Endothelial cell of umbilical vein (primary cell): Measurements from ENCODE around the gene ABCC11. TPM values are rescaled to one million over a fixed set of nuclear protein-coding genes. Genes with fewer than 3 reads are reported as not detected.

ENCODE experiments used
- BruUV-seq: library from RNA; stranded (reverse); fragments of 400-500 nt; replicated peaks from 2 replicates; lab custom pipeline; 2021; lab: Mats Ljungman, UMichigan
- CTCF ChIA-PET: fragments of 300-600, 350-600 bp; sonication (Branson Sonifier 250); formaldehyde crosslinking; loops from one replicate; lab custom pipeline; 2021; ENCODE audit warnings: antibody characterized with exemption, inconsistent platforms; lab: Charles Lee
- POLR2A ChIA-PET: fragments of 300-600, 350-600 bp; sonication (Branson Sonifier 250); formaldehyde crosslinking; loops from one replicate; lab custom pipeline; 2021; ENCODE audit warnings: antibody characterized with exemption, inconsistent platforms; lab: Charles Lee
- DNase-seq: peaks from one replicate; pipeline ENCODE4 v3.0.0-alpha.2; 2011; ENCODE audit warnings: low read depth, low spot score
- FAIRE-seq: peaks from 2 replicates; lab custom pipeline; 2011; peaks lifted over from hg19 to GRCh38; lab: Jason Lieb, UNC
- H2AFZ ChIP-seq: 2 replicates; pipeline ENCODE4 v1.6.0; 2012; ENCODE audit warnings: low read depth, low read length, control low read depth, inconsistent platforms
- H3K27ac ChIP-seq: 2 replicates; pipeline ENCODE4 v1.5.1; 2011; ENCODE audit warnings: low read depth, mild to moderate bottlenecking, control low read depth, low read length, moderate library complexity; ENCODE audit not compliant: insufficient read depth
- H3K27me3 ChIP-seq, 2 experiments: 2 replicates each; pipeline versions ENCODE4 v1.6.0 to v1.6.1; 2011; ENCODE audit warnings: low read length in 2 of 2, mixed read lengths in 1 of 2; ENCODE audit not compliant: control insufficient read depth in 2 of 2, insufficient read depth in 2 of 2
- H3K36me3 ChIP-seq, 2 experiments: 2 replicates in 1 of 2; 3 replicates in 1 of 2; pipeline ENCODE4 v1.5.1; 2011; ENCODE audit warnings: low read length in 2 of 2, mild to moderate bottlenecking in 1 of 2, moderate library complexity in 1 of 2; ENCODE audit not compliant: control insufficient read depth in 2 of 2, insufficient read depth in 2 of 2; ENCODE audit errors: extremely low read depth in 1 of 2
- H3K4me1 ChIP-seq: 3 replicates; pipeline ENCODE4 v1.5.1; 2011; ENCODE audit warnings: mild to moderate bottlenecking, low read length; ENCODE audit not compliant: control insufficient read depth, insufficient read depth; ENCODE audit errors: extremely low read depth
- H3K4me2 ChIP-seq: 2 replicates; pipeline ENCODE4 v1.6.1; 2011; ENCODE audit warnings: low read length, control low read depth, mixed read lengths; ENCODE audit not compliant: insufficient read depth
- H3K4me3 ChIP-seq, 3 experiments: fragments of 200-600 bp in 1 of 3; sonication (generic), shearing (Covaris generic) in 1 of 3; replicated peaks in 1 of 3; 2 replicates each; pipeline ENCODE4 v1.5.1; 2011 to 2016; ENCODE audit warnings: control low read depth in 3 of 3, low read length in 3 of 3, mild to moderate bottlenecking in 2 of 3, inconsistent platforms in 1 of 3, low read depth in 1 of 3, moderate library complexity in 1 of 3; ENCODE audit not compliant: insufficient read depth in 1 of 3
- H3K79me2 ChIP-seq: 2 replicates; pipeline ENCODE4 v1.6.0; 2012; ENCODE audit warnings: low read length, inconsistent platforms; ENCODE audit not compliant: control insufficient read depth, insufficient read depth
- H3K9ac ChIP-seq: replicated peaks from 2 replicates; pipeline ENCODE3; 2011; ENCODE audit warnings: low read length, control low read depth; ENCODE audit not compliant: insufficient read depth; ENCODE audit errors: extremely low read depth
- H3K9me1 ChIP-seq: replicated peaks from 3 replicates; pipeline ENCODE4 v1.6.0; 2011; ENCODE audit warnings: mild to moderate bottlenecking, low read length; ENCODE audit not compliant: control insufficient read depth, insufficient read depth; ENCODE audit errors: extremely low read depth
- H3K9me3 ChIP-seq: replicated peaks from 2 replicates; pipeline ENCODE4 v1.5.1; 2012; ENCODE audit warnings: low read length, inconsistent platforms; ENCODE audit not compliant: control insufficient read depth, insufficient read depth
- H4K20me1 ChIP-seq: replicated peaks from 2 replicates; pipeline ENCODE3; 2011; ENCODE audit warnings: mild to moderate bottlenecking, low read length; ENCODE audit not compliant: control insufficient read depth, insufficient read depth; ENCODE audit errors: extremely low read depth
- EZH2 ChIP-seq: IDR thresholded peaks from 2 replicates; pipeline ENCODE4 v1.6.1; 2012; ENCODE audit warnings: borderline replicate concordance, low read depth, mild to moderate bottlenecking, moderate library complexity, low read length, inconsistent platforms; ENCODE audit not compliant: severe bottlenecking
- FOS ChIP-seq: IDR thresholded peaks from 2 replicates; pipeline ENCODE4 v1.6.1; 2011; ENCODE audit warnings: mild to moderate bottlenecking, low read length, moderate library complexity, borderline replicate concordance; ENCODE audit not compliant: insufficient read depth
- GATA2 ChIP-seq: IDR thresholded peaks from 2 replicates; pipeline ENCODE4 v1.7.0; 2011; ENCODE audit warnings: low read depth, mild to moderate bottlenecking, moderate library complexity, mixed read lengths, low read length; ENCODE audit not compliant: insufficient read length, insufficient read depth
- JUN ChIP-seq: IDR thresholded peaks from 2 replicates; pipeline ENCODE4 v1.6.1; 2011; ENCODE audit warnings: borderline replicate concordance, low read depth; ENCODE audit not compliant: insufficient read length, insufficient read depth
- MYC ChIP-seq: IDR thresholded peaks from one replicate; pipeline ENCODE4 v1.6.1; 2011; ENCODE audit warnings: mild to moderate bottlenecking, low read depth, low read length
- POLR2A ChIP-seq: IDR thresholded peaks from 2 replicates; pipeline ENCODE4 v1.6.1; 2012; ENCODE audit warnings: low read depth, mild to moderate bottlenecking, control low read depth, low read length
- POLR2AphosphoS5 ChIP-seq: IDR thresholded peaks from 2 replicates; pipeline ENCODE4 v1.6.1; 2012; ENCODE audit warnings: low read depth, mild to moderate bottlenecking, control low read depth, low read length, moderate library complexity; ENCODE audit not compliant: insufficient read depth
- dilution Hi-C: fragments of 300-500 bp; cut with MboI; formaldehyde crosslinking; loops from one replicate; pipeline ENCODE4 v1.15.0; 2019; ENCODE audit warnings: low sequenced_read_pairs; ENCODE audit not compliant: extremely low pct_ligation_motif_present
- intact Hi-C: fragments of 100-400 bp; cut with micrococcal nuclease; formaldehyde crosslinking; loops from one replicate; pipeline ENCODE4 v1.10.0; 2022
- polyA plus RNA-seq, 4 experiments: library from polyadenylated mRNA; depleted of rRNA in 3 of 4; stranded (reverse) in 3 of 4; unstranded in 1 of 4; fragments of >200 nt; gene quantifications; 2 replicates each; pipeline versions ENCODE4 v1.2.1 to v1.2.3, GENCODE V29; 2011 to 2012; ENCODE audit warnings: missing spikeins in 1 of 4
- total RNA-seq: library from RNA; stranded (reverse); gene quantifications from 2 replicates; pipeline ENCODE4 v1.2.3, GENCODE V29; 2021
- TF ChIP-seq, protein P1 (sequence below), 2 donors: IDR thresholded peaks; 1 replicate in 1 of 2; 2 replicates in 1 of 2; pipeline ENCODE4 v1.5.1; 2011; ENCODE audit warnings: low read length in 2 of 2, mild to moderate bottlenecking in 2 of 2, moderate library complexity in 2 of 2, control low read depth in 1 of 2, inconsistent platforms in 1 of 2, low read depth in 1 of 2; ENCODE audit not compliant: insufficient read depth in 1 of 2; ENCODE audit errors: extremely low read depth in 1 of 2
- TF ChIP-seq, protein P2 (sequence below): IDR thresholded peaks from 2 replicates; pipeline ENCODE4 v1.6.1; 2011; ENCODE audit not compliant: insufficient read depth, insufficient read length

The ABCC11 gene
- total and polyA plus RNA-seq, 2 donors (not counting 3 experiments of a cell fraction or from before 2014, with no cell fraction given) = 0.08 TPM; not detected in 1

DNA sequence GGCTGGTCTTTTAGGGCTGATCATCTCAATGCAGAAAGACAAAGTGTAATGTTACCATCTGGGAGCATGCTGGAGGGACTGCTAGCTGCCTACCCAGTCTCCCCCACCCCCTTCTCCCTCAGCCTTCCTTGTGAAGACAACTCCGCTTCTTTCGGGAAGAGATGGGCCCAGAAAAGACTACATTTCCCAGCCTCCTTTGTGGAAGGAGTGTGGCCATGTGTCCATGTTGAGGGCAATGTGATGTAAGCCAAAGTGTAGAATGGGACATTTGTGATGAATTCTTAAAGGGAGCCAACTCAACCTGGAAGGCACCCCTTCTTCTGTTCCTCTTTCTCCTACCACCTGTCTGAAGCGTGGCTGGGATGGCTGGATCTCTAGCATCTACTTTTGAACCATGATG is 107.8 kb downstream of the ABCC11 start:
- intact Hi-C loops = no loop called here
- TF ChIP-seq, protein P1, sequence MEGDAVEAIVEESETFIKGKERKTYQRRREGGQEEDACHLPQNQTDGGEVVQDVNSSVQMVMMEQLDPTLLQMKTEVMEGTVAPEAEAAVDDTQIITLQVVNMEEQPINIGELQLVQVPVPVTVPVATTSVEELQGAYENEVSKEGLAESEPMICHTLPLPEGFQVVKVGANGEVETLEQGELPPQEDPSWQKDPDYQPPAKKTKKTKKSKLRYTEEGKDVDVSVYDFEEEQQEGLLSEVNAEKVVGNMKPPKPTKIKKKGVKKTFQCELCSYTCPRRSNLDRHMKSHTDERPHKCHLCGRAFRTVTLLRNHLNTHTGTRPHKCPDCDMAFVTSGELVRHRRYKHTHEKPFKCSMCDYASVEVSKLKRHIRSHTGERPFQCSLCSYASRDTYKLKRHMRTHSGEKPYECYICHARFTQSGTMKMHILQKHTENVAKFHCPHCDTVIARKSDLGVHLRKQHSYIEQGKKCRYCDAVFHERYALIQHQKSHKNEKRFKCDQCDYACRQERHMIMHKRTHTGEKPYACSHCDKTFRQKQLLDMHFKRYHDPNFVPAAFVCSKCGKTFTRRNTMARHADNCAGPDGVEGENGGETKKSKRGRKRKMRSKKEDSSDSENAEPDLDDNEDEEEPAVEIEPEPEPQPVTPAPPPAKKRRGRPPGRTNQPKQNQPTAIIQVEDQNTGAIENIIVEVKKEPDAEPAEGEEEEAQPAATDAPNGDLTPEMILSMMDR (IDR thresholded peaks at IDR 0.05; ENCODE audit: extremely low read depth in 1 of 2, insufficient read depth in 1 of 2, low read depth in 1 of 2, low read length in 2 of 2) = no peak
- TF ChIP-seq, protein P2, sequence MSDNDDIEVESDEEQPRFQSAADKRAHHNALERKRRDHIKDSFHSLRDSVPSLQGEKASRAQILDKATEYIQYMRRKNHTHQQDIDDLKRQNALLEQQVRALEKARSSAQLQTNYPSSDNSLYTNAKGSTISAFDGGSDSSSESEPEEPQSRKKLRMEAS = no peak
- TF ChIP-seq POLR2A (no peak), POLR2AphosphoS5 (no peak), EZH2 (no peak), JUN (no peak), GATA2 (no peak), MYC (no peak), FOS (no peak)
- Histone ChIP-seq H3K4me2 (no peak overlapping the region), H3K36me3 (no peaks in the 10 kb centered on the region), H4K20me1 (no peaks in the 10 kb centered on the region), H3K27ac (no peak overlapping the region), H3K79me2 (no peaks in the 10 kb centered on the region), H3K4me1 (no peaks in the 10 kb centered on the region), H3K9me1 (no peaks in the 10 kb centered on the region), H3K4me3 (no peak overlapping the region), H3K27me3 (no peaks in the 10 kb centered on the region), H3K9ac (no peak overlapping the region), H3K9me3 (no peaks in the 10 kb centered on the region), H2AFZ (no peak overlapping the region)
- ChIA-PET CTCF (interaction anchor here (1.1 to 2.2 kb wide), 3 partner anchors 13 to 84 kb away, joined by 3 to 5 read pairs (median 4); no protein-coding TSS in a partner anchor), POLR2A (no interaction called here)
- DNase-seq (no peak), FAIRE-seq (no peak)
- dilution Hi-C loops = no loop called here
- no TSS peak for BruUV-seq
